SH-SY5Y (cell line): ENCODE measurements around the gene SEC63.

Source experiments
- GATA2 ChIP-seq: IDR thresholded peaks from 2 replicates; pipeline ENCODE4 v1.6.1; 2011; ENCODE audit warnings: mild to moderate bottlenecking, low read depth, low read length
- GATA3 ChIP-seq: IDR thresholded peaks from 2 replicates; pipeline ENCODE4 v1.6.1; 2011; ENCODE audit warnings: low read depth, mild to moderate bottlenecking, low read length, moderate library complexity

- TF ChIP-seq GATA2 (no peak), GATA3 (no peak)
Observed at GRCh38 chr6:107932580-107932979, 25.4 kb downstream of the SEC63 start.
